ENCODE measurements around the gene SAA1. TPM values are rescaled to one million over a fixed set of nuclear protein-coding genes. Genes with fewer than 3 reads are reported as not detected.

The SAA1 gene
- total RNA-seq, 1 donor from 2014 or later = not detected

- intact Hi-C loops (cut with micrococcal nuclease) = no loop called here
These were observed 42.2 kb downstream of the SAA1 start for GRCh38 chr11:18308242-18308641.

DNA sequence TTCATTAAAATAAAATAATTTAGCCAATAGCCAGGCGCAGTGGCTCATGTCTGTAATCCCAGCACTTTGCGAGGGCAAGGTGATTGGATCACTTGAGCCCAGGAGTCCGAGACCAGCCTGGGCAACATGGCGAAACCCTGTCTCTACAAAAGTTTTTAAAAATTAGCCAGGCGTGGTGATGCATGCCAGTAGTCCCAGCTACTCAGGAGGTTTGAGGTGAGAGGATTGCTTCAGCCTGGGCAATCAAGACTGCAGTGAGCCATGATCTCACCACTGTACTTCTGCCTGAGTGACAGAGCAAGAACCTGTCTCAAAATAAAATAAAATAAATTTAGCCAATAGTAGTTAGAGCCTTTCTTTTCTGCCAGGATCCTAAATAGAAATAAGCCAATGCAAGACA lies 43.6 kb downstream of the SAA1 start:
- peaks cover 55% of the 10 kb centered on the region for H3K36me3 Mint-ChIP-seq (ENCODE audit: low read depth)
- H3K27me3 Mint-ChIP-seq = no peaks in the 10 kb centered on the region
- H3K27ac Mint-ChIP-seq = no peak overlapping the region
- no peak overlapping the region for H3K4me3 Mint-ChIP-seq
- intact Hi-C loops (cut with micrococcal nuclease) = no loop called here
- DNase-seq = no peak
- peaks cover 5% of the 10 kb centered on the region for H3K4me1 Mint-ChIP-seq
- no peaks in the 10 kb centered on the region for H3K9me3 Mint-ChIP-seq

More at GRCh38 chr11:18308242-18308641, 42.2 kb downstream of the SAA1 start:
- no peak overlapping the region for H3K4me3 Mint-ChIP-seq
- H3K36me3 Mint-ChIP-seq (ENCODE audit: low read depth) = peaks cover 60% of the 10 kb centered on the region
- no peak for DNase-seq
- no peak overlapping the region for H3K27ac Mint-ChIP-seq
- no peaks in the 10 kb centered on the region for H3K9me3 Mint-ChIP-seq
- peaks cover 5% of the 10 kb centered on the region for H3K4me1 Mint-ChIP-seq
- no peaks in the 10 kb centered on the region for H3K27me3 Mint-ChIP-seq

DNA sequence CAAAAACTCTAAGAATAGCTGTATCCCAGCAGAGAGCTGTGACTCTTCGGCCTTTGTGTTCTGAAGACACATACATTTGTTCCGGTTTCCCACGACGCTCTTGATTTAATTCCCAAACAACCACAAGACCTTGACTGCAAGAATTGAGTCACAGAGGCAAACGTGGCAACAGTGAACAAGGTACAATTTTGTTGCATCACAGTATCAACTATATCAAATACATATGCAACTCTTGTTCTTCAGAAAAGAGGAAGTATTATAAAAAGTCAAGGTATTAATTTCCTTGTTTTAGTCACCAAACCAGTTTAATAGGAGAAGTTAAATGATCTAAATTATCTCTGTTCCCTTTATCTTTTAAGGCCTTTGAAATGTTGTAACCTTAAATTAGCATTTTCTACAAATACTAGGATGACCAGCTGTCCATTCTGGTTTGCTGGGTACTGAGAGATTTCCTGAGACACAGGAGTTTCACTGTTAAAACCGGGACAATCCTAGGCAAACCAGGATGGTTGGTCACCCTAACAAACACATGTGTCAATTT lies 44.8 kb downstream of the SAA1 start:
- peaks cover 11% of the 10 kb centered on the region for H3K4me1 Mint-ChIP-seq
- H3K27ac Mint-ChIP-seq = no peak overlapping the region
- DNase-seq = no peak
- H3K9me3 Mint-ChIP-seq = no peaks in the 10 kb centered on the region
- no peak overlapping the region for H3K4me3 Mint-ChIP-seq
- no peaks in the 10 kb centered on the region for H3K27me3 Mint-ChIP-seq
- H3K36me3 Mint-ChIP-seq (ENCODE audit: low read depth) = peaks cover 49% of the 10 kb centered on the region
- intact Hi-C loops (cut with micrococcal nuclease) = no loop called here

DNA sequence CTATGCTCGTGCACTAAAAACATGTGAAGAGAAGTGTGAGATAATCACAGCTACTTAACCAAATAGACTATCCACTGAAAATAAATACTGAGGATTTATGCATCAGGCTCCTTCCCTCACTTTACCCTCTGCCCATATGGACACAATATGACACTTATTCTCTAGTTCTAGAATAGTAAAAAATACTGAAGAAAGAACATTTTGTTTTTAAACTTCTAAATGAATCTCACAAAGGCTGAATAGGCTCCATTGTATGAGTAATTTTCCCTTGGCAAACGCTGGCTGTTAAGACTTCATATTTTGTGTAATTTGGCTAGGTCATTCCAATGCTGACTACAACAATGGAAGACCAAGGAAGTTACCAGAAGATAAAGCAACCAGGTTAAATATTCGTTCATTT lies 45.9 kb downstream of the SAA1 start:
- no peak for DNase-seq
- peaks cover 41% of the 10 kb centered on the region for H3K36me3 Mint-ChIP-seq (ENCODE audit: low read depth)
- H3K4me1 Mint-ChIP-seq = peaks cover 11% of the 10 kb centered on the region
- H3K27me3 Mint-ChIP-seq = no peaks in the 10 kb centered on the region
- no peaks in the 10 kb centered on the region for H3K9me3 Mint-ChIP-seq
- intact Hi-C loops (cut with micrococcal nuclease) = no loop called here
- no peak overlapping the region for H3K27ac Mint-ChIP-seq
- no peak overlapping the region for H3K4me3 Mint-ChIP-seq

DNA sequence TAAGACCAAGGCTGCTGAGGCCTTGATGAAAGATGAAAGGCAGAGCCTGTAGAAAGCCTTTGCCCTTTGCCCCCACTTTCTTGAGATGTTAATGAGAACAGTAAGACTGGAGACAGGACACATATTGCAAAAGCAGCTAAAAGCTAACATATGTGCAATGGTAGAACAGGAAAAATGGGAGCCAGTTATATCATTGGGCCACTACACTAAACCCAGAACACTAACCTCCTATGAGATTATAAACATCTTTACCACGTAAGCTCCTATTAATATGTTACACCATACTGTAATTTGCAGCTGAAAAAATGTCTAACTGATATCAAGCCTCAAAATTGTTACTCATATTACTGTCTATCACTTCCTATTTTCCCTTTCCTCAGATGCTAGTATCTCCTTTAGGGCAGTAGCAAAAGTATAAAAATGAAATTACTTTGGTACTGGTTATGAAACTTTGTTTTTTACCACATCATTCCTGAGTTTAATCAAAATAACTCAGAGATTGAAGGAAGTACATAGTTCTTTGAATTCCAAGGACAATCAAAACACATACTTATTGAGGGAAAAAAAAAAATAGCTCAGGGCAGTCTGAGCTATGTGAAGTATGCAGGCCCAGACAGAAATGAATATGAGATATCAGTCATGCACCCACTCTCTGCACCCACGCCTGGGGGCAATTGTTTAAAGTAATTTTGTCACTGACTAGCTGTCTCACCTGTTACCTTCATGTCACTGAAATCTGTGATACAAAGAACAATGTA lies 46.8 kb downstream of the SAA1 start:
- no peak for DNase-seq
- Mint-ChIP-seq H3K4me3 (no peak overlapping the region), H3K9me3 (no peaks in the 10 kb centered on the region), H3K36me3 (ENCODE audit: low read depth) (peaks cover 39% of the 10 kb centered on the region), H3K4me1 (peaks cover 13% of the 10 kb centered on the region), H3K27ac (no peak overlapping the region), H3K27me3 (no peaks in the 10 kb centered on the region)
- intact Hi-C loops (cut with micrococcal nuclease) = no loop called here

- H3K4me3 Mint-ChIP-seq = no peak overlapping the region
- H3K27ac Mint-ChIP-seq = no peak overlapping the region
- no peak for DNase-seq
- H3K4me1 Mint-ChIP-seq = peaks cover 22% of the 10 kb centered on the region
- no peaks in the 10 kb centered on the region for H3K27me3 Mint-ChIP-seq
- no peaks in the 10 kb centered on the region for H3K9me3 Mint-ChIP-seq
- intact Hi-C loops (cut with micrococcal nuclease) = no loop called here
- peaks cover 33% of the 10 kb centered on the region for H3K36me3 Mint-ChIP-seq (ENCODE audit: low read depth)
These were observed 48.1 kb downstream of the SAA1 start for GRCh38 chr11:18313965-18314763.

DNA sequence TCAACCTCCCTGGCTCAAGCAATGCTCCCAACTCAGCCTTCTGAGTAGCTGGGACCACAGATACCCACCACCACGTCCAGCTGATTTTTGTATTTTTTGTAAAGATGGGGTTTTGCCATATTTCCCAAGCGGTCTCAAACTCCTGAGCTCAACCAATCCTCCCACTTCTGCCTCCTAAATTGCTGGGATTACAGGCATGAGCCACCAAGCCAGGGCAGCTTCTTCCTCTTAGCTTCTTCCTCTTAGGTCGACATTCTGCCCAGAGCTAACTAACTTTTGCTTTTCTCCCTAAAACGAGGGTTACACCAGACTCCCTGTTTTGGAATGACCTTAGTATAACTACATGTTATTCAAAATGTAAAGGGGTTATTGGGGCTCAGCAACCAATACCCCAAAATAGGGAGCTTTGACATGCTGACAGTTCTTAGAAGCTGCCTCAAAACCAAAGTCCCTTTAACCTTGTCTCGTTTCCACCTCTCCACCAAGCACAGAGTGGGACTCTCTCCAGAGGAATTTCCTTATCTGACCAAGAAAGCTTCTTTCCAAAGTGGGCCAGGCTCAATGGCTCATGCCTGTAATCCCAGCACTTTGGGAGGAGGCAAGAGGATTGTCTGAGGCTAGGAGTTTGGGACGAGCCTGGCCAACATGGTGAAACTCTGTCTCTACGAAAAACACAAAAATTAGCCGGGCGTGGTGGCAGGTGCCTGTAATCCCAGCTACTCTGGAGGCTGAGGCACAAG lies 48.9 kb downstream of the SAA1 start:
- intact Hi-C loops (cut with micrococcal nuclease) = no loop called here
- H3K27ac Mint-ChIP-seq = no peak overlapping the region
- no peak for DNase-seq

GRCh38 chr11:18315893-18316292 lies 49.8 kb downstream of the SAA1 start:
- H3K27me3 Mint-ChIP-seq = no peaks in the 10 kb centered on the region
- intact Hi-C loops (cut with micrococcal nuclease) = no loop called here
- peaks cover 22% of the 10 kb centered on the region for H3K36me3 Mint-ChIP-seq (ENCODE audit: low read depth)
- no peak overlapping the region for H3K4me3 Mint-ChIP-seq
- DNase-seq = no peak
- H3K9me3 Mint-ChIP-seq = no peaks in the 10 kb centered on the region
- H3K27ac Mint-ChIP-seq = no peak overlapping the region
- peaks cover 38% of the 10 kb centered on the region for H3K4me1 Mint-ChIP-seq

More for the DNA sequence above, 48.9 kb downstream of the SAA1 start:
- peaks cover 30% of the 10 kb centered on the region for H3K4me1 Mint-ChIP-seq
- peaks cover 28% of the 10 kb centered on the region for H3K36me3 Mint-ChIP-seq (ENCODE audit: low read depth)
- no peaks in the 10 kb centered on the region for H3K9me3 Mint-ChIP-seq
- H3K4me3 Mint-ChIP-seq = no peak overlapping the region
- no peaks in the 10 kb centered on the region for H3K27me3 Mint-ChIP-seq

DNA sequence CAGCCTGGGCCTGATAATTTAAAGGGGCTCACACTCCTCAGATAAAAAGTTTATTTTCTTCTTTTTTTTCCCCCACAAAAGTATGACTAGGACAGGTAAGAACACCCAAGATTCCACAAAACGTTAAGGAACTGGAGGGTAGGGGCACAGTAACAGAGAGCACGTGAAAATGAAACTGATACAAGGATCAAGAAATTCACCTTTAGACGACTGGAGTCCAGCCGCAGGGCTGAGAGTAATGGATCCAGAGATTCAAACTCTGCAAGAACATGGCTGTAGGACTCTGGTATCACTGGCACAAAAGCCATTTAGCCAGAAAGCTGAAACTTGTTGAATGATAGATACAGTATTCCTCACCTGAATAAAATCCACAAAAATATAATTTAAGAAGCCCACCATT lies 51.5 kb downstream of the SAA1 start:
- Mint-ChIP-seq H3K36me3 (ENCODE audit: low read depth) (peaks cover 13% of the 10 kb centered on the region), H3K9me3 (no peaks in the 10 kb centered on the region), H3K4me3 (no peak overlapping the region), H3K27ac (no peak overlapping the region), H3K4me1 (peaks cover 41% of the 10 kb centered on the region), H3K27me3 (no peaks in the 10 kb centered on the region)
- DNase-seq = no peak
- intact Hi-C loops (cut with micrococcal nuclease) = no loop called here

Other genes starting within 250 kb of the SAA1 start
- 0.36 and 0.56 TPM in 2 replicates for gene TPH1, start 220.0 kb upstream of the SAA1 start, total RNA-seq
- 40.1 and 43.5 TPM in 2 replicates for gene SAAL1, start 160.2 kb upstream of the SAA1 start, total RNA-seq
- gene MRGPRX3, start 133.7 kb upstream of the SAA1 start, total RNA-seq = not detected in 2 replicates
- not detected in 2 replicates for gene MRGPRX4, start 93.4 kb upstream of the SAA1 start, total RNA-seq
- not detected in 2 replicates for gene SAA4, start 29.5 kb upstream of the SAA1 start, total RNA-seq
- not detected in 2 replicates for gene SAA2, start 17.6 kb upstream of the SAA1 start, total RNA-seq
- 20.5 and 24.5 TPM in 2 replicates for gene HPS5, start 55.9 kb downstream of the SAA1 start, total RNA-seq
- 54.6 and 55.7 TPM in 2 replicates for gene GTF2H1, start 56.3 kb downstream of the SAA1 start, total RNA-seq
- 1,753 and 1,772 TPM in 2 replicates for gene LDHA, start 128.3 kb downstream of the SAA1 start, total RNA-seq
- 0.64 TPM in 1 of 2 replicates, not detected in the other for gene LDHC, start 146.1 kb downstream of the SAA1 start, total RNA-seq
- not detected in 2 replicates for gene LDHAL6A, start 189.6 kb downstream of the SAA1 start, total RNA-seq